SU-DHL-6 (cell line): Measurements from ENCODE around the gene BARHL2.

Experiments used
- H2AFZ ChIP-seq: fragments of 200-600 bp; sonication (generic); 2 replicates; pipeline ENCODE4 v1.6.1; 2014; ENCODE audit warnings: low read depth, mild to moderate bottlenecking, moderate library complexity, mixed read lengths, antibody characterized with exemption, low read length; ENCODE audit not compliant: severe bottlenecking
- H3F3A ChIP-seq: fragments of 200-600 bp; shearing (Covaris generic); 2 replicates; pipeline ENCODE4 v1.6.0; 2016; ENCODE audit warnings: antibody characterized with exemption, mild to moderate bottlenecking; ENCODE audit not compliant: insufficient read depth
- H3K27ac ChIP-seq: fragments of 200-600 bp; sonication (generic); 2 replicates; pipeline ENCODE4 v1.5.1; 2016; ENCODE audit warnings: low read depth, mild to moderate bottlenecking, low read length, moderate library complexity, mixed read lengths
- H3K27me3 ChIP-seq: fragments of 200-600 bp; sonication (generic), shearing (Covaris generic); 2 replicates; pipeline ENCODE4 v1.6.0; 2014; ENCODE audit warnings: mild to moderate bottlenecking, low read length
- H3K36me3 ChIP-seq: fragments of 200-600 bp; sonication (generic); 2 replicates; pipeline ENCODE4 v1.6.1; 2014; ENCODE audit warnings: mild to moderate bottlenecking, low read length, mixed read lengths
- H3K4me2 ChIP-seq: fragments of 300-600, 200-600 bp; shearing (Covaris generic), sonication (generic); 2 replicates; pipeline ENCODE4 v1.6.0; 2014; ENCODE audit warnings: low read length, low read depth, mild to moderate bottlenecking; ENCODE audit not compliant: poor library complexity, severe bottlenecking
- H3K4me3 ChIP-seq: fragments of 200-600 bp; sonication (generic); 2 replicates; pipeline ENCODE4 v1.5.1; 2014; ENCODE audit warnings: antibody characterized with exemption, low read length, mild to moderate bottlenecking, mixed read lengths; ENCODE audit not compliant: insufficient read depth, poor library complexity, severe bottlenecking
- H3K79me2 ChIP-seq: fragments of 200-600 bp; sonication (generic); 2 replicates; pipeline ENCODE4 v1.6.1; 2014; ENCODE audit warnings: mild to moderate bottlenecking, low read length, moderate library complexity; ENCODE audit not compliant: insufficient read depth
- H3K9ac ChIP-seq: fragments of 200-600 bp; sonication (generic); 2 replicates; pipeline ENCODE4 v1.7.0; 2014; ENCODE audit warnings: mild to moderate bottlenecking, low read length
- H3K9me2 ChIP-seq: fragments of 200-600 bp; sonication (generic); replicated peaks from 2 replicates; pipeline ENCODE4 v1.6.1; 2014; ENCODE audit warnings: low read length; ENCODE audit not compliant: insufficient read depth
- H3K9me3 ChIP-seq: fragments of 200-600 bp; sonication (generic); 2 replicates; pipeline ENCODE4 v1.6.1; 2014; ENCODE audit warnings: low read length, mixed read lengths; ENCODE audit not compliant: insufficient read depth
- H4K20me1 ChIP-seq: fragments of 200-600 bp; sonication (generic); 2 replicates; pipeline ENCODE4 v1.6.1; 2014; ENCODE audit warnings: low read depth, mild to moderate bottlenecking, antibody characterized with exemption, low read length, moderate library complexity, mixed read lengths
- EZH2phosphoT487 ChIP-seq: fragments of 200-600 bp; sonication (generic), shearing (Covaris generic); conservative IDR thresholded peaks from 2 replicates; pipeline ENCODE4 v1.6.1; 2018; ENCODE audit warnings: mild to moderate bottlenecking, antibody characterized with exemption, low read length, moderate library complexity, mixed read lengths
- TF ChIP-seq, protein P1 (sequence below): fragments of 200-600 bp; sonication (generic); IDR thresholded peaks from one replicate; pipeline ENCODE4 v1.5.1; 2017; ENCODE audit warnings: antibody characterized with exemption, mild to moderate bottlenecking, low read length, moderate library complexity; ENCODE audit not compliant: insufficient read depth, poor library complexity, severe bottlenecking

Gene BARHL2

GRCh38 chr1:90729504-90730242, 12.6 kb upstream of the BARHL2 start:
- H3K4me3 ChIP-seq, result no peak overlapping the region
- no peaks in the 10 kb centered on the region for H3K27me3 ChIP-seq
- H3F3A ChIP-seq, result no peaks in the 10 kb centered on the region
- H3K36me3 ChIP-seq, result no peaks in the 10 kb centered on the region
- TF ChIP-seq, protein P1, sequence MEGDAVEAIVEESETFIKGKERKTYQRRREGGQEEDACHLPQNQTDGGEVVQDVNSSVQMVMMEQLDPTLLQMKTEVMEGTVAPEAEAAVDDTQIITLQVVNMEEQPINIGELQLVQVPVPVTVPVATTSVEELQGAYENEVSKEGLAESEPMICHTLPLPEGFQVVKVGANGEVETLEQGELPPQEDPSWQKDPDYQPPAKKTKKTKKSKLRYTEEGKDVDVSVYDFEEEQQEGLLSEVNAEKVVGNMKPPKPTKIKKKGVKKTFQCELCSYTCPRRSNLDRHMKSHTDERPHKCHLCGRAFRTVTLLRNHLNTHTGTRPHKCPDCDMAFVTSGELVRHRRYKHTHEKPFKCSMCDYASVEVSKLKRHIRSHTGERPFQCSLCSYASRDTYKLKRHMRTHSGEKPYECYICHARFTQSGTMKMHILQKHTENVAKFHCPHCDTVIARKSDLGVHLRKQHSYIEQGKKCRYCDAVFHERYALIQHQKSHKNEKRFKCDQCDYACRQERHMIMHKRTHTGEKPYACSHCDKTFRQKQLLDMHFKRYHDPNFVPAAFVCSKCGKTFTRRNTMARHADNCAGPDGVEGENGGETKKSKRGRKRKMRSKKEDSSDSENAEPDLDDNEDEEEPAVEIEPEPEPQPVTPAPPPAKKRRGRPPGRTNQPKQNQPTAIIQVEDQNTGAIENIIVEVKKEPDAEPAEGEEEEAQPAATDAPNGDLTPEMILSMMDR, result no peak
- no peak for TF ChIP-seq EZH2phosphoT487
- no peaks in the 10 kb centered on the region for H3K79me2 ChIP-seq
- H3K27ac ChIP-seq, result no peak overlapping the region
- no peak overlapping the region for H2AFZ ChIP-seq
- no peaks in the 10 kb centered on the region for H4K20me1 ChIP-seq
- no peak overlapping the region for H3K9ac ChIP-seq
- H3K9me3 ChIP-seq, result no peaks in the 10 kb centered on the region
- H3K9me2 ChIP-seq, result no peaks in the 10 kb centered on the region
- no peak overlapping the region for H3K4me2 ChIP-seq

GRCh38 chr1:90728502-90729287, 11.6 kb upstream of the BARHL2 start:
- no peak overlapping the region for H2AFZ ChIP-seq
- no peaks in the 10 kb centered on the region for H3K79me2 ChIP-seq
- H3K9ac ChIP-seq, result no peak overlapping the region
- H4K20me1 ChIP-seq, result no peaks in the 10 kb centered on the region
- H3K9me2 ChIP-seq, result no peaks in the 10 kb centered on the region
- H3K36me3 ChIP-seq, result no peaks in the 10 kb centered on the region
- no peaks in the 10 kb centered on the region for H3K9me3 ChIP-seq
- no peaks in the 10 kb centered on the region for H3K27me3 ChIP-seq
- H3K4me2 ChIP-seq, result no peak overlapping the region
- H3F3A ChIP-seq, result no peaks in the 10 kb centered on the region
- no peak overlapping the region for H3K27ac ChIP-seq
- no peak for TF ChIP-seq EZH2phosphoT487
- TF ChIP-seq, protein P1, result no peak
- H3K4me3 ChIP-seq, result no peak overlapping the region

DNA sequence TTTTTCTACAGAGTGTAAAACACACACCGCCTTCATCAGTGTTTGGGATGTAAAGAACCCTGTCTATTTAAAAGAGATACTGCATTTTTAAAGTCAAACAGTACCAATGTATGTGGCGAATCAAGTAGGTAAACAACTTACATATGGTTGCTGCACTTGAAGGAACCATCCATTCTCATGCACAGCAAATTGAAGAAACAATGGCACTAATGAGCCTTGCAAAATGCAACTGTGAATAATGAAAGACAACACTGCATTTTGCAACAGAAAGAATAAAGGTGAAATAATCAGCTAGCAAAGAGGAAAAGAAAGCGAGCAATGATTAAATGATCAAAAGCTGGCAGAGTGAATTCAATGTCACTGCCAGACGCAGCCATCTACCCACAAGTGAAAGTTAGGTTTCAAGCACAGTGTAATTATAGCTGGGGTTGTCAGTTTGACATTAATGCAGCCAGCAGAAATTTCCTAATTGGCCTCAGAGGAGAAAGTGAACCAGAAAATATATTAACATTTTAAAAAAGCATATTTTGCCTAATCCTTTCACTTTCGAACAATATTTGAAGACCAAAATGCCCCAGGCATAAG, 10.9 kb upstream of the BARHL2 start:
- Histone ChIP-seq H3K4me2 (no peak overlapping the region), H3K9me2 (no peaks in the 10 kb centered on the region), H2AFZ (no peak overlapping the region), H3K27ac (no peak overlapping the region), H3K27me3 (no peaks in the 10 kb centered on the region), H4K20me1 (no peaks in the 10 kb centered on the region), H3K36me3 (no peaks in the 10 kb centered on the region), H3K9me3 (no peaks in the 10 kb centered on the region), H3K79me2 (no peaks in the 10 kb centered on the region), H3K4me3 (no peak overlapping the region), H3K9ac (no peak overlapping the region), H3F3A (no peaks in the 10 kb centered on the region)
- TF ChIP-seq, protein P1, result no peak
- no peak for TF ChIP-seq EZH2phosphoT487
